HUES48 (cell line): ENCODE results near the gene ARHGAP45.

Experiments used
- H3K27ac ChIP-seq: one replicate; pipeline ENCODE4 v1.7.0; 2013; ENCODE audit warnings: low read depth, low read length, inconsistent platforms
- H3K27me3 ChIP-seq: 2 replicates; pipeline ENCODE4 v1.6.1; 2013; ENCODE audit warnings: mild to moderate bottlenecking, low read length; ENCODE audit not compliant: control insufficient read depth, insufficient read depth
- H3K36me3 ChIP-seq: 2 replicates; pipeline ENCODE4 v1.6.1; 2013; ENCODE audit warnings: low read length; ENCODE audit not compliant: control insufficient read depth, insufficient read depth
- H3K4me1 ChIP-seq: 2 replicates; pipeline ENCODE4 v1.6.1; 2013; ENCODE audit warnings: mild to moderate bottlenecking, low read length; ENCODE audit not compliant: control insufficient read depth, insufficient read depth
- H3K4me3 ChIP-seq: 2 replicates; pipeline ENCODE4 v1.5.1; 2013; ENCODE audit warnings: mild to moderate bottlenecking, low read depth, low read length
- H3K9ac ChIP-seq: 2 replicates; pipeline ENCODE4 v1.6.1; 2013; ENCODE audit warnings: mild to moderate bottlenecking, low read depth, low read length, moderate library complexity
- H3K9me3 ChIP-seq: 2 replicates; pipeline ENCODE4 v1.6.1; 2013; ENCODE audit warnings: low read length; ENCODE audit not compliant: control insufficient read depth, insufficient read depth

ARHGAP45 gene

DNA sequence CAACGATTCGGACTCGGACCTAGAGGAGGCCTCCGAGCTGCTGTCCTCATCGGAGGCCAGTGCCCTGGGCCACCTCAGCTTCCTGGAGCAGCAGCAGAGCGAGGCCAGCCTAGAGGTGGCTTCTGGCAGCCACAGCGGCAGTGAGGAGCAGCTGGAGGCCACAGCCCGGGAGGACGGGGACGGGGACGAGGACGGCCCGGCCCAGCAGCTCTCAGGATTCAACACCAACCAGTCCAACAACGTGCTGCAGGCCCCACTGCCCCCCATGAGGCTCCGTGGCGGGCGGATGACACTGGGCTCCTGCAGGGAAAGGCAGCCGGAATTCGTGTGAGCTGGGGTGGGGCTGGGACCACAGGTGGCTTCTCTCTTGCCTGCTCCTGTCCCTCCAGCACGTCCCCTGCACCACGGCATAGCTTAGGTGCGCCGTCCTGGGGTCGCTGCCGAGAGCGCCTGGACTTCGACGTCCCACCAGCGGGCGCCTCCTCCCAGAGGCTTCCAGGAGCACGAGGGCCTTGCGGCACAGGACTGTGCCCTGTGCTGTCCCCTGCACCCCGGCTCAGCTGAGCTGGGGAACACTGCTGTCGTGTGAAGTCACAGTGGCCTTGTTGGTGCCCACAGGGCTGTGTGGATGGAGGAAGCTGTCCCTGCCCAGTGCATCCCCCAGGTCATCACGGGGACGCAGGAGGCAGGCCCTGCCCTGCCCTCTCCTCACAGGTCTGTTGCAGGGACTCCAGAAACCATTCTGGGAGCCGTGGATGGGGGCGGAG is 18.9 kb downstream of the ARHGAP45 start:
- H3K9ac ChIP-seq: no peak overlapping the region
- H3K9me3 ChIP-seq: no peaks in the 10 kb centered on the region
- H3K4me3 ChIP-seq: no peak overlapping the region
- H3K36me3 ChIP-seq: peaks cover 62% of the 10 kb centered on the region
- no peaks in the 10 kb centered on the region for H3K27me3 ChIP-seq
- H3K27ac ChIP-seq: no peak overlapping the region
- no peaks in the 10 kb centered on the region for H3K4me1 ChIP-seq

GRCh38 chr19:1086613-1087012 is 19.6 kb downstream of the ARHGAP45 start:
- Histone ChIP-seq H3K27ac (no peak overlapping the region), H3K4me1 (no peaks in the 10 kb centered on the region)

DNA sequence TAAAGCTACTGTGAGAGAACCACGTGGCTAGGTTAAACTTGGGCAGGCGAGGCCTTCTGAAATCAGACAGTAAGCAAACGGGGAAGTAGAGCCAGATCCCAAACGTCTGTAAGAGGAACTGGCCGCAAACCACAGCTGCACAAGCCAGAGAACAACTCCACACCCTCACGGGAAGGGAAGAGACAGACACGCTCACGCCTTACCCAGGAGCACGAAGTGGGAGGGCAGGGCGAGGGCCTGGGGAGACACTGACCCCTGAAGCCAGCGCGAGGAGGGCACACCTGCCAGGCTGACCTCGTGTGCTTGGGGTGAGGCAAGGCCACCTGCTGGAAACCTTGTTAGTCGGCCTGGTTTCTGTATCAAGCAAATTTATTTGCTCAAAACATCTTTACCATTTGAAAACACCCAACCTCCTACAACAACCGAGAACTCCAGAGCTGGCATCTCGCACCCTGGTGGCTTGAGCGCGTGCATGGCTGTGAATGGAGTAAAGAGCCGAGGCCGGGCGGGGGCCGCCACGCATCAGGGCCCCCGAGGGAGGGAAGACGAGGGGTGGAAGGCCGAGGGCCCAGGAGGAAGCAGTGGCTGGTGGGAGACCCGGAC is 20.9 kb downstream of the ARHGAP45 start:
- H3K4me1 ChIP-seq: no peaks in the 10 kb centered on the region

More at GRCh38 chr19:1086613-1087012, 19.6 kb downstream of the ARHGAP45 start:
- Histone ChIP-seq H3K36me3 (peaks cover 67% of the 10 kb centered on the region), H3K9ac (no peak overlapping the region), H3K9me3 (no peaks in the 10 kb centered on the region), H3K27me3 (no peaks in the 10 kb centered on the region), H3K4me3 (no peak overlapping the region)

DNA sequence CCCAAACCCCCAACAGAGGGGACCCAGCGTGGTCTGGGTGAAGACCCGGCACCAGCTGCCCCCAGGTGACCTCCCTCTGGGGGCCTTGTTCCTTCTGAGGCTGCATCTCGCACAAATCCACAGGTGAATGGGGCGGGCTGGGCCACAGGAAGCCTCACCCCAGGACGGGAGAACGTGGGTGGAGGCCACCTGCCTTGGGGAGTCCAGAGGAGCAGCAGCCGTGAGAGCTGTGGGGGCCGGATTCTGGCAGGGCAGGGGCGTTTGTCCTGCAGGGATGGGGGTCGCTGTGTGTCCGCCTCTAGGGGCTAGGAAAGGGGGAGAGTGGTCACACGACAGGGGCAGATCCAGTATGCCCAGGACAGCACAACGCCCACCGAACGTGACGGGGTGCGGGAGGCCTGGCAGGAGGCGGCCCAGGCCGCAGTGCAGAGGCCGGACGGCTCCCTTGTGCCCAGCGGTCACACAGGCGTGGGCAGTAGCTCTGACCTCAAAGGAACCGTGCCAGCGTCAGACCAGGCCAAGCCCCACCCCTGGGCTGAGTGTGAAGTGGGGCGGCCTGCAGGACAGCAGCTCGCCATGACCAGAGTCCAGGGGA is 21.5 kb downstream of the ARHGAP45 start:
- H3K4me3 ChIP-seq: no peak overlapping the region
- no peak overlapping the region for H3K9ac ChIP-seq
- H3K4me1 ChIP-seq: no peaks in the 10 kb centered on the region
- H3K9me3 ChIP-seq: no peaks in the 10 kb centered on the region
- H3K36me3 ChIP-seq: peaks cover 77% of the 10 kb centered on the region
- peak overlapping the region; percentile 42 for H3K27ac ChIP-seq
- no peaks in the 10 kb centered on the region for H3K27me3 ChIP-seq

More for the DNA sequence above, 20.9 kb downstream of the ARHGAP45 start:
- no peak overlapping the region for H3K9ac ChIP-seq
- H3K4me3 ChIP-seq: no peak overlapping the region
- H3K36me3 ChIP-seq: peaks cover 77% of the 10 kb centered on the region
- H3K27me3 ChIP-seq: no peaks in the 10 kb centered on the region
- peak overlapping the region; percentile 54 for H3K27ac ChIP-seq
- H3K9me3 ChIP-seq: no peaks in the 10 kb centered on the region

- Histone ChIP-seq H3K4me1 (peaks cover 3% of the 10 kb centered on the region; the same call in 1 of the 2 replicates), H3K9me3 (no peaks in the 10 kb centered on the region), H3K4me3 (no peak overlapping the region), H3K9ac (no peak overlapping the region), H3K27ac (no peak overlapping the region), H3K36me3 (peaks cover 74% of the 10 kb centered on the region), H3K27me3 (no peaks in the 10 kb centered on the region)
Observed at GRCh38 chr19:1089126-1089771, 22.3 kb downstream of the ARHGAP45 start.

DNA sequence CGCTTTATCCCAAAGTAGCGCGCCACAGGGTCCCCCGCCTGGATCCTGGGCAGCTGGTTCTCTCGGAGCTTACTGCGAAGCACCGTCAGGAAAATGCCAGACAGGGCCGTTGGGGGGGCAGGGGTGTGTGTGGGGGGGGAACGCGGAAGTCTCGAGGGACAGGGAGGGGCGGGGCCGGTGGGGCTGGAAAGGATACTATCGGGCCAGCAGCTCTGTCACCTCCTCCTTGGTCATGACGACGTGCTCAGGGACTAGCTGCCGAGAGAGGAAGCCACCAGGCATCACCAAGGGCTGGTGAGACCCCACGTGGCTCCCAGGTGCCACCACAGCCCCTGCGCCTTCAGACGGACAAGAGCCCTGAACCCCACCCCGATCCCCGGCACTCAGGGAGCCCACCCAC is 22.9 kb downstream of the ARHGAP45 start:
- Histone ChIP-seq H3K27me3 (no peaks in the 10 kb centered on the region), H3K36me3 (peaks cover 69% of the 10 kb centered on the region), H3K4me3 (no peak overlapping the region), H3K9me3 (no peaks in the 10 kb centered on the region), H3K4me1 (peaks cover 5% of the 10 kb centered on the region; the same call in 1 of the 2 replicates), H3K27ac (no peak overlapping the region), H3K9ac (no peak overlapping the region)

DNA sequence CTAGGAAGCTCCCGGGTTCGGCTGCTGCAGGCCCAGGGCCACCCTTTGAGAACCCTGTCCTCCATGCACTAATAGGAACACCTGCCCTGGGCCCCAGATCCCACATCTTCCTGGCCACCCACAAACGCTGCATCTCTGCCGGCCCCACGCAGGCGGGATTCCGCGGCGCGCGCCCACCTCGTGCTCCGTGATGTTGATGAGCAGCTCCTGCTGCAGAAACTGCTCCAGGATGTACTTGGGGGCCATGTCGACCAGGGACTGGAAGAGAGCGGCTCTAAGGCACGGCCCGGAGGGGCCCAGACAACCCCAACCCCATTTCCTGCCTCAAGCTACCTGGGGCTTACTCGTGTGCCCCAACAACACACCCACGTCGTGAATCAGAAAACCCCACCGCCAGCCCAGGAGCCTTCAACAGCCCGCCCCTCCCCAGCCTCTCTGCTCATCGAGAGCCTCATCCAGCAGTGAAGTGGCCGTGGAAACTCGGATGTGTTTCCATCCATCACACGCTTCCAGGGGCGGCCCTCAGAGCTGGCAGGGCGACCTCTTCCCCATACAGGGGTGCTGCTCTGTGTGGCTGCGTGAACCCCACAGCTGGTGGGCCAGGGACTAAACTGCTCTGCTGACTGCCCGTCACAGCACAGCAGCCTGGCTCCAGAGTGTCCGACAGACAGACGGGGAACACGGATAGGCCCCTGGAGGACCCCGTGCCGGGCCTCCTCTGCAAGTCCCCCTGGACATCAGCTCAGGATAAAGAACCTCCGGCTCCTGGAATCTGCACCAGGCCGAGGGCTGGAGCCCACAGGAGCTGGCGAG is 24.0 kb downstream of the ARHGAP45 start:
- Histone ChIP-seq H3K36me3 (peaks cover 63% of the 10 kb centered on the region), H3K27me3 (no peaks in the 10 kb centered on the region), H3K9ac (no peak overlapping the region), H3K27ac (no peak overlapping the region), H3K4me3 (no peak overlapping the region), H3K4me1 (peaks cover 5% of the 10 kb centered on the region; the same call in 1 of the 2 replicates), H3K9me3 (no peaks in the 10 kb centered on the region)

GRCh38 chr19:1091544-1092175 is 24.7 kb downstream of the ARHGAP45 start:
- H3K4me3 ChIP-seq: no peak overlapping the region
- no peaks in the 10 kb centered on the region for H3K27me3 ChIP-seq
- peaks cover 55% of the 10 kb centered on the region for H3K36me3 ChIP-seq
- H3K4me1 ChIP-seq: peaks cover 5% of the 10 kb centered on the region; the same call in 1 of the 2 replicates
- H3K27ac ChIP-seq: no peak overlapping the region
- H3K9me3 ChIP-seq: no peaks in the 10 kb centered on the region
- no peak overlapping the region for H3K9ac ChIP-seq

- H3K9ac ChIP-seq: no peak overlapping the region
- H3K9me3 ChIP-seq: no peaks in the 10 kb centered on the region
- peaks cover 5% of the 10 kb centered on the region; the same call in 1 of the 2 replicates for H3K4me1 ChIP-seq
- no peak overlapping the region for H3K27ac ChIP-seq
- H3K27me3 ChIP-seq: no peaks in the 10 kb centered on the region
- 0 out of 2 replicates have a peak overlapping the region, but pooled peaks have one; percentile 95 for H3K4me3 ChIP-seq
- peaks cover 45% of the 10 kb centered on the region for H3K36me3 ChIP-seq
Observed at GRCh38 chr19:1093330-1093729, 26.4 kb downstream of the ARHGAP45 start.
